GM18507 (cell line): ENCODE results near the gene C1orf122.
A peak's percentile ranks its signal among the peaks of the same experiment; 100 is the strongest.

Experiments used
- DNase-seq: peaks from one replicate; pipeline ENCODE4 v3.0.0; 2011; ENCODE audit warnings: low read depth; ENCODE audit not compliant: insufficient read length; ENCODE audit errors: extremely low spot score
- FAIRE-seq: peaks from 2 replicates; lab custom pipeline; 2011; peaks lifted over from hg19 to GRCh38; lab: Jason Lieb, UNC

The C1orf122 gene

DNA sequence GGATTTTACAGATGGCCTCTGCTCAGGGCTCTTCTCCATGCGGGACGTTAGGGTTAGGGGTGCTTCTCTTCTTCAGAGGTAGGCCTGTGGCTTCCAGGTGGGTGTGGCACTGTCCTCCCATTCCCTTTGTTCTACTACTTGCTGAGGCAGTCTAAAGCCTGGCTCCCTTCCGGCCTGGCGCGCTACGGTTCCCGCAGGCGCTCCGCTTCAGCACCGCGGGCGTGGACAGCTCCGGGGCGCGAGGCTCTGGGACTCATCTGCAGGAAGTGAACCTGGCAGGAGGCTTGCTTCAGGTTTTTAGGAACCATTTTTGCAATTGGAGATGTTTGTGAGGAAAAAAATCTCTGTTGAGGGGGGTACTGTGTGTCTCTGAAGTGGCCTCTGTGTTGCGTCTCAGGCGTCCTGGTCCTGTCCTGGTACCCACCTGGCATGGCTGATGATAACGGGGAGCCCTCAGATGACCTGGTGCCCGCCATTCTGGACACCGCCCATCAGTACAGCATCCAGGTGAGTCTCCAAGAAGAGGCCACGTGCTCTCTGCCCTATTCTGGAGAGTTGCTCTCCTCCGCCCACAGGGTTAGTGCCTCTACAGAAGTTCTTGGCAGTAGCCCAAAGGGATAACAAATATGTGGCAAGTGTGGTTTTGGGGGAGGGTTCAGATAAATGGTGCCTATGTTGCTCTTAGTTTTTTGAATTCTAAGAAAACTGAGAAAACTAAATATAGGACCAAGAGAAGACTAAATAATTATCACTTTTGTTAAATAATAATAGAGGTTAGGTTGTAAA, 12.1 kb upstream of the C1orf122 start:
- DNase-seq: no peak
- no peak for FAIRE-seq

DNA sequence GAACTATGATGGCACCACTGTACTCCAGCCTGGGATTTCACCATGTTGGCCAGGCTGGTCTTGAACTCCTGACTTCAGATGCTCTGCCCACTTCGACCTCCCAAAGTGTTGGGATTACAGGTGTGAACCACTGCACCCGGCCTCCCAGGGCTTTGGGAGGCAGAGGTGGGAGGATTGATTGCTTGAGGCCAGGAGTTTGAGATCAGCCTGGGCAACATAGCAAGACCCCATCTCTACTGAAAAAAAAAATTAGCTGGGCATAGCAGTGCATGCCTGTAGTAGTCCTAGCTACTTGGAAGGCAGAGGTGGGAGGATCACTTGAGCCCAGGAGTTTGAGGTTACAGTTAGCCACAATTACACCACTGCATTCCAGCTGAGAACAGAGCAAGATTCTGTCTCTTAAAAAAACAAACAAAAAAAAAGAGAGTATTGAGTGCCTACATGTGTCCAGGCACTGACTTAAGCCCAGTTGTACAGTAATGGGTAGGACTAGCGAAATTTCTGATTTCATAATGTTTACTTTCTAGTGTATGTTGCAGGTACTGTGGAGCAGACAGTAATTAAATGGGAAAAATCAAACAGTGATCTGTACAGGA, 9.7 kb upstream of the C1orf122 start:
- no peak for DNase-seq
- no peak for FAIRE-seq

DNA sequence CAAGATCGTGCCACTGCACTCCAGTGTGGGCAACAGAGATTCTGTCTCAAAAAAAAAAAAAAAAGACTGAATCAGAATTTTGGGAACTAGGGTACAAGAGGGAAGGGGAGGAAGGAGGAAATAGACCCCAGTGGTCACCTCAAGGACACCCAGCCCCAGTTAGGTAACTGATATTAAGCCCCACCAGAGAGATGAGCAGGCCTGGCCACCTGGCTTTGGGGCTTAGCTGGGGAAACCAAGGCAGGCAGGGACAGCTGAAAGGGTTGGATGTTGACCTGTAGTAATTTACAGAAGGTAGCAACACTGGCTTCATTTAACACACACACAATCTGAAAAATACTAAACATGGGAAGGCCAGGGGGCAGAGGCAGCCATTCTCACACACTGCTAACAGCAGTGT, 5.2 kb upstream of the C1orf122 start:
- DNase-seq (no peak), FAIRE-seq (no peak)

DNA sequence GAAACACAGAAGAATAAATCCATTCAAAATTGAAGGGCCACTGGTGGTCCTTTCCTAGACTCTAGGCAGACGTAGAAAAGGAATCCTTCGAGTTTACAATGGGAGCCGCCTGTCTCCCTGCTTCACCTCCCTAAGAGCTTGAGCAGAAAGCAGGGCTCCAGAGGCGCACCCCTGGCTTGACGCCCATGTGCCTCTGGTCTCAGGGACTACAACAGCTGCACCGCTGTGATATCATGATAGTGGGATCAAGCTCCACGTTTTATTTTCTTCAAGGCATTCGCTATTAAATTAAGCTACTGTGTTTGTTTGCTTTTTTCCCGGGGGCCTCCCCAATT, 403 bp upstream of the C1orf122 start:
- FAIRE-seq (no peak), DNase-seq (no peak)

DNA sequence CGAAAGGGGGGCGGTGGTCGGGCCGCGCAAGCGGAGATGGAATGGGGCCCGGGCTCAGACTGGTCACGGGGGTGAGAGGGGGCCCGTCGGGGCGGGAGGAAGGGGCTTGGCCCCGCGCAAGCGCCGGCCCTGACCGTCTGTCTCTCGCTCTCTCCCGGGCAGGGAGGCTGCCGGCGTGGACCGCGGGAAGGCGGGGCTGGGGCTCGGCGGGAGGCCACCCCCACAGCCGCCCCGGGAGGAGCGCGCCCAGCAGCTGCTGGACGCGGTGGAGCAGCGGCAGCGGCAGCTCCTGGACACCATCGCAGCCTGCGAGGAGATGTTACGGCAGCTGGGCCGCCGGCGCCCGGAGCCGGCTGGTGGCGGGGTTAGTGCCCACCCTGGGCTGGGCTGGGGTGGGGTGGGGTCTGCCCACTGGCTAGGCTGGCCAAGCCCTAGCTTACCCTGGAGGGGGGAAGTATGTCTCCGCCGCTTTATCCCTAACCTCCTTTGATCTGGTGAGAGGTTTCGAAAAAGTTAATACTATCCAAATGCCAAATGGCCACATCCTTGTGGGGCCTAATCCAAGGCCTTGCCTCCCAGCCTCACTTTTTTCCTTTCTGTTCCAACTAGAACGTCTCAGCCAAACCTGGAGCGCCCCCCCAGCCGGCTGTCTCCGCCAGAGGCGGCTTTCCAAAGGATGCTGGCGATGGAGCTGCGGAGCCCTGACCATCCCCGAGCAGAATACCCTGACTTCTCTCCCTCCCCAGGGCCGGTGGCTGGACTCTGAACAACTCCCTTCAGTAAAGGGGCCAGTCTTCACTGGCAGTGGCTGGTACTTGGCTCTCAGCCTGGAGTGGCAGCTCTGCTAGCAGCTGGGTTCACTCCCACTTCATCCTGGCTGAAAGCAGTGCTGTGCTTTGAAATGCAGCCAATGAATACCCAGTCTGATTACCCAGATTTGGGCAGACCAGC, 1.1 kb downstream of the C1orf122 start:
- DNase-seq (no peak), FAIRE-seq (no peak)

DNA sequence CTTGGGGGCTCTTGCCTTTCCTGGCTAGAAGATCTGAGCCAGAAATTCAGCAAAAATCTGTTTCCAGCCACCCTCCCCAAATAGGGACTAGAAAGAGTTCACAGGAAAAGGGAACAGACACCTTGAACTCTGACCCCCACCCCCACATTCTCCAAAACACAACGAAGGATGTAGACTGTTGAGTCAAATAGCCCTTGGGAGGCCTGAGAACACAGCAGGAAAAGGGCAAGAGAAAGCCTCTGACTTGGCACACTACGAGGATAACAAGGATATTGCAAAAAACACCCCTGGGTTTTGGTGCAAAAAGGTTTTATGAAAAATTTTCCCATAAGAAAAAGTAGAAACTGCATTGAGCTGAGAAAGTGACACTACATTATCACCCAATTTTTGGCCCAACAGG, 2.4 kb downstream of the C1orf122 start:
- DNase-seq: no peak
- no peak for FAIRE-seq

DNA sequence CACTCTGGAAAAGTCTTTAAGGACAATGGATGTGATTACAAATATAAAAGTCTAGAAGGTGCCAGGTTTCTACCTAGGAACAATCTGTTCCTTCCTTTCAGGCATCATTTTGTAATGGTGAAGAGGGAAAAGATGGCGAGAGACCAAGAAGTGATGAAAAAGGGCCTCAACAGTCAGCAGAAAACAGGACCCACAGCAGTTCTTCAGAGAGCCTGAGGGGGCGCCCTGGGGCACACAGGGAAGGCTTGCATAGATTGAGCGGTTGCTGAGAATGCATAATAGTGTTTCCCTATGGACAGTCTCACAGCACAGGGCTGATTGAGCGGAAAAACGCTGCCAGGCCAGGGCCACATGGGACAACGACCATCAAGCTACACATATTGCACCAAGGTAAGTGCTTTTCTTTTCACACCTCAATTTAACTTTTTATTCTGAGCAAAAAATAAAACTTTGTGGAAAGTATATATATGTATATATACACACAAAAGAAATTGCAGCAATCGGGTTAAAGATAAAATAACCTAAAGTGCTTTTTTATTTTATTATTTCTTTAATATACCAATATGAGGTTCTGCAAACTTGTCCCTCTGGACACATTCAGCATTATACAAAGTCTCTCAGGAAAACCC, 3.6 kb downstream of the C1orf122 start:
- FAIRE-seq (peak; percentile 90), DNase-seq (no peak)

DNA sequence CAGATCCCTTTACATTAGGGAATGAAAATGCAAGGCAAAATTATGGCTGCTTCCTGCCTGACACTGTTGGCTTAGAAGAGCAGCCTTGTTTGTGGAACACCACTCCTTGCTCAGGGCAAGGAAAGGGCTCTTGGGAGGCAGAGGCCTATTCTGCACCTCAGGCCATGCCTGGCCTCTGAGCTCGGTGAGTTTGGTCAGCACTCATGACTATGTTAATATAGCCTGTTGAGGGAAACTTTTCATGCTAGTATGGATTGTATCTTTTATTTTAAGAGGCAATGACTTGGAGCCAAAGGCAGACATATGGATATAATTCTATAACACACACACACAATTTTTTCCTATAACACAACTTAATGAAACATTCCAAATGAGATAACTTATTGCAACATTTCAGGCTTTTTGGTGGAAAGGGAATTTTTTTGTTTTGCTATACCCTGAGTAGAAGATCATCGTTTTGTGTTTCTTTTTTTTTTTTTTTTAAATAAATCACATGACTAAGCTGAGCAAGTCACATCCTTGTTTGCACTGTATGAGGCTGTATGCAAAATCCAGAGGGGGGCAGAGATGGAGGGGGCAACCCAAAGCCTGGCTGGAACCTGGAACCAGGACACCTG, 6.0 kb downstream of the C1orf122 start:
- DNase-seq (no peak), FAIRE-seq (no peak)

DNA sequence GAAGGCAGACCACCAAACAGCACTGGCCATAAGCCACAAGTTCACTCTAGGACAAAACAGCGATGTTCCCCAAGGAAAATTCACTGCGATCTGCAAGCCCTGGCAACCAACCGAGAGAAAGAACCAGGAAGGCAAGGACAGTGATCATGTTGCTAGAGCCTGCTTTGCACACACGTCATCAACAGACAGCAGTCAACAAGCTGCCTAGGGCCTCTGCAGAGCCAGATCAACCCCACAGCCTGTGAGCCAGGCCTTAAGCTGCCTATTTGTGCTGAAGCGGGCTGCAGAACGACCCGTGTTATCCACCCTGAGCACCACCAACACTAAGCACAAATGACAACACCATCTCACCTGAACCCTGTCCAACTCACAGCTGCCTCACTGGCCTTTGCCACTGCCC, 6.7 kb downstream of the C1orf122 start:
- DNase-seq (no peak), FAIRE-seq (no peak)

DNA sequence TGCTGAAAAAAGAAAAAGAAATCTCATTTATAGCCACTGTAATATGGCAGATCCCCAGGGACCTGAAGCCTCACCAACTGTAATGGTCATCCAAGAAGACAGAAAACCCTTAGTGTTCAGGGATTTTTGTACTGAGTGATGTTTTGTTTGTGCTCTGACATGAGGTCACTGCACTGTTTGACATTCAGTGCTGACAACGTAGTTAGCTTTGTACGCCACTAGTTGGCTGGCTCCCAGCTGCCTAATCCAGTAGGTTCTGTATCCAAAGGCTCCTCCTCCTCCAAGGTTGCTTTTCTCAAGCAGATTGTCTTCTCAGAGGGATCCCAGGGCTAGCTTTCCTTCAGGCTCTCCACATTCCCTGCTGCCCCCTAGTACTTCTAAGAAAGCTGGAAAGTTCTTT, 9.9 kb downstream of the C1orf122 start:
- no peak for FAIRE-seq
- no peak for DNase-seq

DNA sequence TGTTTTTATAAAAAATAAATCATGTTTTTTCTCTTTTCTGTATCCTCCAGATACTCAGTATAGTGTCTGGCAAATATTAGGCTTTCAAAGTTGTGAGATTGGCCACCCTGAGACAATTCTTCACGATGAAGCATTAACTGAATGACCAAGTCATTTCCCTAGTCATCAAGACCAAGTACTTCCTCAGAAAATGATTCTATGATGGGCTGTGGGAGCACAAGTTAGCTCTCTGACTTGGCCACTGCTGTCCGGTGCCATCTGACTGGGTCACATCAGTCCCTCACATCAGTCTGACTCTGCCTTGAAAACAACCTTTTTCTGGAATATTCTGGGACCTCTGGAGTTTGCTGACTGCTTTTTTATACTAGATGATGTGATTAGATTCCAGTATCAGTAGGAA, 13.9 kb downstream of the C1orf122 start:
- FAIRE-seq: no peak
- no peak for DNase-seq

DNA sequence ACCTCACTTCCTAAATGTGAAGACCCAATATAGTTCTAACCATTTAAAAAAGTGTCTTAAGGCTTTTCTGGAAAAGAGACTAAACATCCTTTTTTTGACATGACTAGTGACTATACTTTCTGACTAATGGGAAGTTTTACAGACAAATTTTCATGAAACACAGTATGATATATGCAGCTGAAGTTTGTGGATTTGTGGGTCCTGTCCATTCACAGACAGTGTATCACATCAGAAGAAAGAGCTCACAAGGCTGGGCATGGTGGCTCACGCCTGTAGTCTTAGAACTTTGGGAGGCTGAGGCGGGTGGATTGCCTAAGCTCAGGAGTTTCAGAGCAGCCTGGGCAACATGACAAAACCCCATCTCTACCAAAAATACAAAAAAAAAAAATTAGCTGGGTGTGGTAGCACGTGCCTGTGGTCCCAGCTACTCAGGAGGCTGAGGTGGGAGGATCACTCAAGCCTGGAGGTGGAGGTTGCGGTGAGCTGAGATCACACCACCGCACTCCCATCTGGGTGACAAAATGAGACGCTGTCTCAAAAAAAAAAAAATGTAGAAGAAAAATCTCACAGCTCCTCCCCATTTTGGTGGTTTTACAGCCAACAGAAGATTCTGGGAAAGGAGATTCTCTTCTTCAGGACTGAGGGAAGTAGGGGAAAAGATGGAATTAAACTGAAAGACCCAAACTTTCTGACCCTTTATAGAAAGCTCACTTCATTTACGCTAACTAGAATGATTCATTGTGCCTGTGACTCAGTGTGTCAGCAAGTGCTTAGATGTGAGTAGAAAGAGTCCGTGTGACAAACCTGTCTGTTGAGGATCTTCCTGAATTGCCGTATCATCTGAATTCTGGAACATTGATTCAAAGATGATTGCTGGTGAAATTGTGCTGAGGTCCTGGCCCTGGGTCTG, 15.6 kb downstream of the C1orf122 start:
- FAIRE-seq (no peak), DNase-seq (no peak)

DNA sequence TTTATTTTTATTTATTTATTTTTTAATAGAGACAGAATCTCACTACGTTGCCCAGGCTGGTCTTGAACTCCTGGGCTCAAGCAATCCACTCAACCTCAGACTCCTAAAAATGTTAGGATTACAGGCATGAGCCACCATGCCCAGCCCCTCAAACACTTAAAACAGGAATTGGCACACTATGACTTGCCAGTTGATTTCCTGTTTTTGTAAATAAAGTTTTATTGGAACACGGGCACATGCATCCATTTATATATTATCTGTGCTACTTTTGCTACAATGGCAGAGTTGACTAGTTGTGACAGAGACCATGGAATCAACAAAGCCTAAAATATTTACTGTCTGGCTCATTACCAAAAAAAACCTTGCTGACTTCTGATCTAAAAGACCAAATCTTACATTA, 16.4 kb downstream of the C1orf122 start:
- no peak for FAIRE-seq
- DNase-seq: no peak

DNA sequence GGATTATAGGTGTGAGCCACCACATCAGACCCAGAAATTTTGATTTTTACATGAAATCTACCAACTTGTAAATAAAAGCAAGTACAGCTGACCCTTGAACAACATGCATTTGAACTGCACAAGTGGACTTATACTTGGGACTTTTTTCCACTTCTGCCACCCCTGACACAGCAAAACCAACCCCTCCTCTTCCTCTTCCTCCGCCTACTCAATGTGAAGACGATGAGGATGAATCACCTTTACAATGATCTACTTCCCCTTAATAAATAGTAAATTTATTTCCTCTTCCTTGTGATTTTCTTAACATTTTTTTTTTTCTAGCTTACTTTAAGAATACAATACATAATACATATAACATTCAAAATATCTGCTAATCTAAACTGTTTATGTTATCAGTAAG, 17.9 kb downstream of the C1orf122 start:
- DNase-seq (no peak), FAIRE-seq (no peak)

DNA sequence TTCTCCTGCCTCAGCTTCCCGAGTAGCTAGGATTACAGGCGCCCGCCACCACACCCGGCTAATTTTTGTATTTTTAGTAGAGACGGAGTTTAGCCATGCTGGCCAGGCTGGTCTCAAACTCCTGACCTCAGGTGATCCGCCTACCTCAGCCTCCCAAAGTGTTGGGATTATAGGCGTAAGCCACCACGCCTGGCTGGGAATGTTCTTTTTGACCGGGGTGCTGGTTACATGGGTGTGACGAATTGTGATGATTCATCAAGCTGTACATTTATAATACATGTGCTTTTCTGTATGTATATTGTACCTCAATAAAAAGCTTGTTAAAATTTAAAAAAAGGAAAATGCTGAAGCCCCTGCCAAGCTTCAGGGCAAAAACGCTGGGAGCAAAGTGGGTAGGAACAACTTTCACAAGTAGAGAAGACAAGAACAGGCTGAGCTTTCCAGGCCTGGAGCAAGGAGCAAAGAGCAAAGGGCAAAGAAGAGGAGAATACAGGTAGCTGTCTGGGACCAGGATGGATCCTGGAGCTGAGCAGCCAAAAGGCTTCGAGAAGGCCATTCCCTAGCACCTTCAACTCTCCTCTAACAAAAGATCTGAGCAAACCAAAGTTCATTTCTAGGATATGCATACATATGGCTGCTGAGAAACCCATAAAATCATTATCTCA, 21.0 kb downstream of the C1orf122 start:
- FAIRE-seq: no peak

DNA sequence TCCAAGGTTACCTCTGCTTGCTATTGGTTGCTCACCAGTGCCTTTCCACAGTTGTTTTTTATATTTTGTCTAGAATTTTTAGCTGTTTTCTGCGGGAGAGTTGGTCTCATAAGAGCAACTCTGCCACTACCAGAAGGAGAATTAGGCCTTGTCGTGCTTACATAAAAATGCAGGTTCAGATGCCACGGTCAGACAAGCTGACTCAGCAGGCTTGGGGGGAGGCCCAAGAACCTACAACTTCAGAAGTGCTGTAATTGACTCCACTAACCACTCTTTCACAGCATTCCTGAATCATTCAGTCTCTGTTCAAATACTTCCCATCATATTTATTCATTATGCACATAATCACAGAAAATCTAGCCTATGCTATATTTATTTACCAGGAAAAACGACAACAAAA, 23.5 kb downstream of the C1orf122 start:
- FAIRE-seq (no peak), DNase-seq (no peak)

More for the DNA sequence above, 21.0 kb downstream of the C1orf122 start:
- no peak for DNase-seq

DNA sequence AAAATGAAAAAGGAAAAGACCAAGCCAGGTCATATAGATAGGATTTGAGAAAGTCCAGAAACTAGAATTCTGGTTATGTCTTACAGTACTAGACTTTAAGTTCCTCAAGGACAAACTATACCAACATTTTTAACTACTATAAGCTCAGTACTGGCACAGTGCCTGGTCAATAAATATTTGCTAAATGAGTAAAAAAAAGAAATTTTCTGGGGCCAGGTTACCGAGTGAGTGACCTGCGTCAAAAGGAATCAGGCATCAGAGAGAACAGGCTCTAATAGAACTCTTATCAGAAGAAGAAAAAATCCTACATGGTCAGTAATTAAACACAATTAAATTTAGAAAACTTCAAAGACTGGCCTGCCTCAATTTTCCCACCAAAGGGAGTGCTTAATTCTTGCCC, 24.2 kb downstream of the C1orf122 start:
- DNase-seq (no peak), FAIRE-seq (no peak)

DNA sequence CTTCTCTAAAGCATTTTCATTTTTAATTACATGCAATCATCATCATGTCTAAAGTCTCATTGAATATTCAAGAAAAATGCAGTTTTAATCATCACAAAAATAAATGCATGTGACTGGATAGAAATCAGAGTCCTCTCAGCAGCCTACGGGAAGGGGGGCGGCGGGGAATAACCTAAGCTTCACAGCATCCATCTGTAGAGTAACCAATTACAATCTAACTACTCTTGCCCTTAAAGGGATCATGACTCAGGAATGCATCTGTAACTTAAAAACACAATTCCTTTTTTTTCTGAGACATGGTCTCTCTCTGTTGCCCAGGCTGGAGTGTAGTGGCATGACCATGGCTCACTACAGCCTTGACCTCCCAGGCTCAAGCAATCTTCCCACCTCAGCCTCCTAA, 29.2 kb downstream of the C1orf122 start:
- no peak for FAIRE-seq
- DNase-seq: no peak
